Hepatic stellate cell (primary cell): ENCODE data around the gene ANKRD33.

Source experiments
- DNase-seq: peaks from one replicate; pipeline ENCODE4 v3.0.0; 2011; ENCODE audit warnings: low spot score

Gene ANKRD33

DNA sequence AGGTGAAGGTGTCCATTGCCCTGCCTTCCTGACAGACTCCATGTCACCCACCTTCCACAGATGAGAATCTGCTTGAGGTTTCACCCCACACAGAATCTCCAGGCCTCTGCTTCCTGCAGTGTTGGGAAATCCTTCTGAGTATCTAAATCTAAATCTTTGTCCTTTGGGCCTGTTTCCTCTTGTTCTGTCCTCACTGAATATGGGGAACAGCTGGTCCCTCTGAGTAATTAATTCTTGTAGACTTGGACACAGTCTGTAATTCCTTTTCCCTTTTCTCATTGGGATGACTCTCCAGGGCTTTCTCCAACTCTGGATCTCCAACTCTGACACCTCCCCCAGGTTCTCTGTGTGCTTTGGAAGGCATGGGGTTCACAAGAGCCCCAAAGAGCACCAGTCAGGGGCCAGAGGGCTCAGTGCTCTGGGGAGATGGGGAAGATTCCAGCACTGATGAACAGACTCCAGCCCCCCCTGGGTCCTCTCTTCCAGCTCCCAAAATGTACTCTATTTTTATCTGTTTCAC is 17.1 kb downstream of the ANKRD33 start:
- DNase-seq, result no peak

- peak; percentile 72 for DNase-seq
Measured at GRCh38 chr12:51905471-51906429, 17.8 kb downstream of the ANKRD33 start.

GRCh38 chr12:51906430-51907082 is 18.7 kb downstream of the ANKRD33 start:
- DNase-seq, result no peak

GRCh38 chr12:51907083-51907855 is 19.4 kb downstream of the ANKRD33 start, which contains the start of gene ACVRL1:
Gene ACVRL1, plus strand, starts transcription at chr12:51907504. Its CDS starts 4,971 bp downstream, at chr12:51912475.
- DNase-seq, result peak; percentile 54

- DNase-seq, result no peak
Measured at GRCh38 chr12:51907856-51908425, 20.0 kb downstream of the ANKRD33 start.

DNA sequence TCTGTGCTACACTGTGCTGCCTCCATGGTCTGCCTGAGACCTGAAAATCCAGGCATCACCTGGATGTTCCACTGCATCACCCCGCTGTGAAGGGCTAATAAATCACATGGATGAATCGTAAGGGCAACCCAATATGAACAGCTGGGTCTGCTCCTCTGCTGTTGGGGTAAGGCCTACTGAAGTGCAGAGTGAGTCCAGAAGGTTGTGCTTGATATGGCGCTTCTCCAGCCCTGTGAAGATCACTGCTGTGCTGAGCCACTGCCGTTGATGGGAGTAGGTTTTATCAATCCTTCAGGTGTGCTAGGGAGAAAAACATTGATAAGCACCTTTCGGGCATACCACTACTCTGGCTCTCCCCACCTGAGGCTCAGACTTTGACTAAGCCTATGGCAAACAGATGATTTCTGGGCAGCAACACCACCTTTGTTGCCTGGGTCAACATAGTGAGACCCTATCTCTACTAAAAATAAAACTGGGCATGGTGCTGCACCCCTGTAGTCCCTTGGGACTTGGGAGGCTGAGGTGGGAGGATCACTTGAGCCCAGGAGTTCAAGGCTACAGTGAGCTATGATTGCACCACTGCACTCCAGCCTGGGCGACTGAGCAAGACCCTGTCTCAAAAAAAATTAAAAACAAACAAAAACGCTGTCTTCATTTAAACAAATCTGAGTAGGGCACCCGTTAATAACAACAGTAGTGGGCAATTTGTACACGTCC is 21.1 kb downstream of the ANKRD33 start:
- DNase-seq, result no peak

DNA sequence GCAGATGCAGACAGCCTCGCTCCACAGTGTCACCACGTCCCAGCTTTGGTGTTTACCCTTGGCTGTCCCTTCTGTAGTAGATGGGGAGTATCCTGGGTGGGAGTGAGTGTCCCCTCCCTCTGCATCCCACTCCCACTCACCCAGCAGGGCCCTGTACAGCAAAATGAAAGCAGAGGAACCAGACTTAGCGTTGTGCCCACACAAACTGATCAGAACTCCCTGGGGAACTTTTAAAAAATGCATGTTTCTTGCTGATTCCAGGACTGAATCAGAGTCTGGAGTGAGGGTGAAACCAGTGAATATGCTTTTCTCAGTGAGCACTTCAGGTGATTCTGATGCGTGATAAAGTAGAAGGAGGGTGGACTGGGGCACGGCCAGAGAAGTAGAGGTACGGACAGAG is 22.3 kb downstream of the ANKRD33 start:
- peak; percentile 79 for DNase-seq

DNA sequence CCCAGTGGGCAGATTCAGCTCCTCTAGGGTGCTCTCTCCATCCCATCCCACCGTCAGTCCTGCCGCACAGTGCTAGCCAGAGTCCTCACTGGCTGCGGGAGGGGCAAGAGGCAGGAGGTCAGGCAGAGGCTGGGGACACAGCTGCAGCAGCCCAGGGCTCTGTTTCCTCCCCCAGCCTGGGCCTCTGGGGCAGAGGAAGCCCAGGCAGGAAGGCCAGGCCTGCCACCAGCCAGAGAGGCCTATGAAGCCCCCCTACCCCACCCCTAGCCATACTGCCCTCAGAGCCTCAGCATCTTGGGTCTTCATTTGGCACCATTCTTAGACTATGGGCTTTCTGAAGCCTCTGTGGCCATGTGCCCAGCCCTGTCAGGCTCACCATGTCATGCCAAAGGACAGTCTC is 22.8 kb downstream of the ANKRD33 start:
- DNase-seq, result no peak

DNA sequence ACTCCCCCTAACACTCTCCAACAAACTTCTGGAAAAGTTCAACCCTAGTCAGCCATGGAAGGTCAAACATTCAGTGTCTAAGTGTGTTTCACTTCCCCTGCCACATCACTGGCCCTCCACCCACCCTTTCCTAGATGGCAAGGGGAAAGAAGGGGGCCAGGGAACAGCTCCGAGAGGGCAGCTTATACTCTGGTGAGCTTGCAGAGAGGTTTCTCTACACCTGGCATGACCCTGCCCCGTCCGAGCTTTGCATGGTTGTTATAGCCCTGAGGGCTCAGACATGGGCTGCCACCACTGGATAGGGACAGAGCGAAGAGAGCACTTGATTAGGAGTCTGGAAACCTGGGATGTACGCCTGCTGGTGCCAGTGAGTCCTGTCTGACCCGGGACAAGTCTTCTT is 23.4 kb downstream of the ANKRD33 start:
- no peak for DNase-seq

DNA sequence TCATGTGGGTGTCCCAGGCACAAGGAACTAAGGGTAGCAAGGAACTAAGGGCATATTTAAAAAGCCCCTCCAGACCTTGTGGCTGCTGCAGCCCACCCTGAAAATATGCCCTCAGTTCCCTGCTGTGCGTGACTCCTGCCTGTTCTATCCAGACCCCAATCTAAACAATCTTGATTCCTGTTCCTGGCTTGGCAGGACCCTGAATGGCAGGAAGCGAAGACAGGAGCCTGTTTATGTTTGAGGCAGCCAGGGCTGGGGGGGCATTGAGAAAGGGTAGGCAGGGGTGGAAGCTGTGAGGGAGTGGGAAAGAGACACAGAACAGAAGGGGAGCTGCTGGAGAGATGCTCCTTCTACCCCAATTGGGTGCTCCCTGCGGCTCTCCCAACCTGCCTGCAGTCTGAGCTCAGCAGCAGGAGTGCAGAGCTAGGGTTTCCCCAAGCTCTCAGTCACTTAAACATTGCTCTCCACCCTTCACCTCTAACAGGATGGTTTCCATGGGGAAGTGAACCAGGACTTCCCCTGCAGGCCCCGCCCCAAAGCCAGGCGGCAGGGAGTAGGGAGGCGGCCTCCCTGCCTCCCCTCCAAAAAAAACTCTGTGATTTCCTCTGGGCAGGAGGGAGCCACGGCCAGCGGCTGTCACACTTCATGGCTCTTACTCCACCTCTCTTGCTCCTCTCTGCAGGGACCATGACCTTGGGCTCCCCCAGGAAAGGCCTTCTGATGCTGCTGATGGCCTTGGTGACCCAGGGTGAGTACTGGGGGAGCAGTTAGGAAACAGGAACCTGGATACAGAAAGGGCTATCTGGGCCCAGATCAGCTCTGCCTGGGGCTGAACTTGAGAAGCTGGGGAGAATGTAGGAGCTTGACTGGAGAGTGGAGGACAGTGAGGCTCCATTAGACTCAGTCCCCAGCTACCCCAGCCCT is 24.1 kb downstream of the ANKRD33 start:
- DNase-seq, result no peak

- DNase-seq, result no peak
Measured at GRCh38 chr12:51913071-51914033, 25.4 kb downstream of the ANKRD33 start.

GRCh38 chr12:51914034-51914923 is 26.4 kb downstream of the ANKRD33 start:
- DNase-seq, result no peak

DNA sequence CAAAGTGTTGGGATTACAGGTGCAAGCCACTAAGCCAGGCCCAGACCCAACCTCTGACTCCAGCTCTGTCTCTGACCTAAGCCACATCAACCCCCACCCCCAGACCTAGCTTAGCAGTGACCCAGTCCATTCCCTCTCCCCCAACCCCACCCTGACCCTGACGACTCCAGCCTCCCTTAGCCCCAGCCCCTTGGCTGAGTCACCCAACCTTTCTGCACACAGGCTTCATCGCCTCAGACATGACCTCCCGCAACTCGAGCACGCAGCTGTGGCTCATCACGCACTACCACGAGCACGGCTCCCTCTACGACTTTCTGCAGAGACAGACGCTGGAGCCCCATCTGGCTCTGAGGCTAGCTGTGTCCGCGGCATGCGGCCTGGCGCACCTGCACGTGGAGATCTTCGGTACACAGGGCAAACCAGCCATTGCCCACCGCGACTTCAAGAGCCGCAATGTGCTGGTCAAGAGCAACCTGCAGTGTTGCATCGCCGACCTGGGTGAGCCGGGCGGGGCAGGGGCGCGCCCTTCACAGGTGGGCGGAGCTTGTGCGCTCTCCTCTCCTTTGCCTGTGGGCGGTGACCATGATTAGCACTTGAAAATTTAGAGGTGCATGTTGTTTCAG is 27.2 kb downstream of the ANKRD33 start:
- DNase-seq, result no peak

- no peak for DNase-seq
Measured at GRCh38 chr12:51915951-51916350, 28.0 kb downstream of the ANKRD33 start.

- DNase-seq, result no peak
Measured at GRCh38 chr12:51917041-51917590, 29.2 kb downstream of the ANKRD33 start.

DNA sequence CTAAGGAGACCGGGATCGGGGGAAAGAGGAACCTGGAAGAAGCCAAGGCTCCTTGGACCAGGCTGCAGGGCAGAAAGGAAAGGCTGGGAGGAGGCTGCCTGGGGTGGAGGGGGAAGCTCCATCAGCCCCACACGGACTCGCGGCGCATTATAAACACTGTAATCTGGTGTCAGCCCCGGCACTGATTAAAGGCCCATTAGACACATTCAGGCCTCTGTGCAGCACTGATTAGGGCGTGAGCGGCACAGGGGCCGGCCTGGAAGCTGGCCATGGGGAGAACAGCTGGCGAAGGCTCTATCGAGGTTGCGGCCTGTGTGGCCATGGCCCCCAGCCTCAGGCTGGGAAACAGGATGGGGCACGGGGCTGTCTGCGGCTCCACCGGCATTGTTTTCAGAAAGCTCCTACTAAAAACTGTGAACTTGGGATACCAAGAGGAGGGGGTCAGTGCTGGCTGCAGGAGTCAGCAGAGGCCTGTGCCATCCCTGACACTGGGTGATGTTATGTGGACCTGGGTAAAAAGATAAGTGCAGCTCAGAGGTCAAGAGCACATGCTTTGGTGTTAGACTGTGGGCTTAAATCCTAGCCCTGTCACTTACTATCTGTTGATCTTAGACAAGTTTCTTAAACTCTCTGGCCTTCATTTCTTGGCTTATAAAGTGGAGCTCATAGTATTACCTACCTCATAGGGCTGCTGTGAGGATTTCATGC is 30.0 kb downstream of the ANKRD33 start:
- DNase-seq, result no peak
